EH (cell line): ENCODE results near the gene CPHXL2.

ENCODE experiments used
- DNase-seq: peaks from one replicate; pipeline ENCODE4 v3.0.0-alpha.2; 2015; ENCODE audit warnings: low read depth

CPHXL2 gene

DNA sequence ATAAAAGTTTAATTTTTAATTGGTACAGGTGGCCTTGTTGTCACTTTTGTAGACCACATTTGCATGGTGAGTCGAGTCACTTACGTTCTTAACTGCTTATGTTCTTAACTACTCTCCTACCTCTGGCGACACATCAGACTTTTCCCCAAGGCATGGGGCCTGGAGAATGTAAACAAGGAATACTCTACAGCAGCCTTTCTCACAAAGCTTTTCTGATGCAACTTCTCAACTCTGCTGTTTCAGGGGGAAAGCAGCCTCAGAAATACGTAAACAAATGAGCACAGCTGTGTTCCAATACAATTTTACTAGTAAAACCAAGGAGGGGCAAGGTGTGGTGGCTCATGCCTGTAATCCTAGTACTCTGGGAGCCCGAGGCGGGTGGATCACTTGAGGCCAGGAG is 36.2 kb downstream of the CPHXL2 start:
- DNase-seq = no peak

DNA sequence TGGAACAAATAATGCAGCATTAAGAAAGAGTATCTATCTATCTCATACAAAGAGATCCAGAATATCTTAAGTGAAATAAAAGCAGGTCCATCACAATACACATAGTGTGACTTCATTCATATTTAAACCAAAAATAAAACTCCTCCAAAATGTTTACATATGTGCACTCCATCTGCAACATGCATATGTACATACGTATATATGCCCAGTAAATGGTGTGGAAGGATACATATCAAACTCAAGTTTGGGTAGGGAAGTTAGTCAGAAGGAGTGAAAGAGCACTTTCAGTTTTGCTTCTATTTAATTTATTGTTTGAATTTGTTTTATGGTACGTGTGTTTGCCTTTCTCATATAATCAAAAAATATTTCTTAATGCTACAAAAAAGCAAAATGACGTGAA is 41.8 kb downstream of the CPHXL2 start:
- no peak for DNase-seq

DNA sequence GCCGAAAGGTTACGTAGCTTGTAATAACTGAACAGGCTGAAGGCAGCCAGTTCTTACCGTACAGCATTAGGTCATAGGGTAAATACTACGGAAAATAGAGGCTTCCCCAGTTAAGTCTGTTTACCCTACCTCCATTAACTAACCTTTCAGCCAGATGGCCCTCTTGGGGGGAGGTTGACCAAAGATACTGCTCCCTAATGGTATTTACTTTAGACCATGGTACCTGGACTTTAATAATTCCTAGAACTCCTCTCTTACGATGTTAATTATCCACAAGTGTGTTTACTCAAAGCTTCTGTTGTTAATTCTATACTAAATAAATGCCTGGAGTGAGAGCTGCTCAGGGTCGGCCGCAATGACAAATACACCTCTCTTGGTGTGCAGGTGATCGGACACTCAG is 44.0 kb downstream of the CPHXL2 start:
- no peak for DNase-seq

DNA sequence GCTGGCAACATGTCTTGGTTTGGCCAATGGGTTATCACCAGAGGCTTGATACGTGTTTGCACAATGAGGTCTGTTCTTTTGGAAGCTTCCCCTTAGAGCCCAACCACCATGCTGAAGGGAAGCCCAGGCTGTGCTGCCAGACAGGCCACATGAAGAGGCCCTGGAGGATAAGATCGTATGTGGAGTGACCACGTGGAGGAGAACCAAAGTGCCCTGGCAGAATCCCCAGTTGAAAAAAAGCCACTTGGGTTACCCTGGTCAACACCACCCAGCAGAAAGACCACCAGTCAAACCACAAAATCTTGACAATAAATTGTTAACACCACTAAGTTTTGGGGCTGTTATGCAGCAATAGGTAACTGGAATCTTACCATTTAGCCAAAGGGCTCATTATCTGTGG is 46.8 kb downstream of the CPHXL2 start:
- DNase-seq = no peak

DNA sequence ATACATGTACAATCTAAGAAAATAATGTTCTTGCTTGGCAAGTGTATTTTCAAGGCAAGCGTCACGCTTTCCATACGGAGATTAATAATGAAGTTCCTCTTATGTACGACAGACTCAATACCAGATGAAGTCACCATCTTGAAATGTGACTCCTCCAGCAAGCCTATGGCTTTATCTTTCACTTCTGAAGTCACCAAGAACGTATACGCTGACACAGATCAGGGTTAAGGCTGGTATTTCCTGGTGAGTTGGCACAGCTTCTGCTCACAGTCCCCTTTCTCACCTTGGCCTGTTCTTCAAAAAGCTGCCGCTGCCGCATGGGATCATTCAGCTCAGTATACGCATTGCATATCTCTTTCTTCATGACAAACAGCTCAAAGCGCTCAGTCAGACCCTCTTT is 47.7 kb downstream of the CPHXL2 start:
- DNase-seq = no peak

DNA sequence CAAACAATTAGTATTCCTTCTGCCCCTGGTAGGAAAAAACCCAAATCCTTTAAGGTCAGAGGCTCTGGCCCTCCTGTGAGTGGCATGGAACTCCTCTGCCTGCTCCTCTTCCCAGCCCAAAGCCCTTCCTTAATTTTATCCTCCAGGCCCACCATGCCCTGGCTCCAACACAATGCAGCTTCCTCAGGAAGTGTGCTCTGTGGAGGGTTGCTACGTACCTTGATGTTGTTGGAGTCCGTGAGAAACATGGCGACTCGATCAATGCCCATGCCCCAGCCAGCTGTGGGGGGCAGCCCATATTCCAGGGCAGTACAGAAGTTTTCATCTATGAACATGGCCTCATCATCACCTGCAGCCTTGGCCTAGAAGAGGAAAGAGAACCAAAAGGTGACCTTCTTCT is 48.5 kb downstream of the CPHXL2 start:
- no peak for DNase-seq

DNA sequence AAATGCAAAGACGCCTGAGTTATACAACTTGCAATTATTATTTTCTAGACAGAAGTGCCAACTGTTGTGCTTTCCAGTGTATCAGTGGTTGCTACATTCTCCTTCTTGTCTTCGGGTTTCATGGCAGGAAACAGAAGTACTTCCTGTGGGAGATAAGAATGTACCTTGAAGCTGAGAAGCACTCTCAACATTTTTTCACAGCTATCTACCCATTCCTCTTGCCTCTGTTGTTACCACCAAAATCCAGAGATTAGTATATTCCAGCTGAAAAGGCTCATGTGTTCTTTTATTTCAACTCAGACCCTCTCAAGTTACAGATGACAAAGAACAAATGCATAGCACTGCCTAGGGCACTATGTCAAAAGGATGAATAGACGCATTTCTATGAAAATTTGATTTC is 49.0 kb downstream of the CPHXL2 start:
- DNase-seq = no peak

DNA sequence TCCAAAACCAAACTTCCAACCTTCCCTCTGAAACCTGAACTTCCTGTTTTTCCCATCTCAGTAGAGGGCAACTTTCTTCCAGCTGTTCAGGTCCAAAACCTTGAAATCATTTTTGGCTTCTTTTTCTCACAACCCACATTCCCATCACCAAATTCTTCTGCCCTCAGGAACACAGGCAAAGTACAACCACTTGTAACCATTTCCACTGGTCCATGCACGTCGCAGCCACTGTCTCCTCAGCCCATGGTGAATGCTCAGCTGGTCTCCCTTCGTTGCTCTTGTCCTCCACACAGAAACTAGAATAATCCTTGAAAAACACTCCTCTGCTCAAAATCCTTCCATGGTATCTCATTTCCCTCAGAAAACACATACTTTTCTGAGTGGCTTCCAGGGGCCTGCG is 50.0 kb downstream of the CPHXL2 start:
- DNase-seq = no peak

DNA sequence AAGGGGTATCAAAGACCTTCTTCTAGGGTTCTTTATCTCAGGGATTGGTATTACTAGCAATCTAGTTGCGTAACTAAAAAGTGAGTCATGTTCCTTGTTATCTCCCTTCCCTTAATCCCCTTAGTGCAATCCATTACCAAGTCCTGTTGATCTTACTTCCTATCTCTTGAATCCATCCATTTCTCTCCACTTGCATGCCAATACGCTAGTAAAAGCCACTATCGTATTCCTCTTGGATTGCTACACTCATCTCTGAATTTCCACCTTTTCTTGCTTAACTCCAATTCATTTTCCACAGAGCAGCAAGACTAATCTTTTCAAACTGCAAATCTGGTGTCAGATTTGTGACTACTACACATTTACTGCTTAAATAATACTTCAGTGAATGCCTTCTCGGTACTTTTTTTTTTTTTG is 51.9 kb downstream of the CPHXL2 start:
- DNase-seq = peak; percentile 49

DNA sequence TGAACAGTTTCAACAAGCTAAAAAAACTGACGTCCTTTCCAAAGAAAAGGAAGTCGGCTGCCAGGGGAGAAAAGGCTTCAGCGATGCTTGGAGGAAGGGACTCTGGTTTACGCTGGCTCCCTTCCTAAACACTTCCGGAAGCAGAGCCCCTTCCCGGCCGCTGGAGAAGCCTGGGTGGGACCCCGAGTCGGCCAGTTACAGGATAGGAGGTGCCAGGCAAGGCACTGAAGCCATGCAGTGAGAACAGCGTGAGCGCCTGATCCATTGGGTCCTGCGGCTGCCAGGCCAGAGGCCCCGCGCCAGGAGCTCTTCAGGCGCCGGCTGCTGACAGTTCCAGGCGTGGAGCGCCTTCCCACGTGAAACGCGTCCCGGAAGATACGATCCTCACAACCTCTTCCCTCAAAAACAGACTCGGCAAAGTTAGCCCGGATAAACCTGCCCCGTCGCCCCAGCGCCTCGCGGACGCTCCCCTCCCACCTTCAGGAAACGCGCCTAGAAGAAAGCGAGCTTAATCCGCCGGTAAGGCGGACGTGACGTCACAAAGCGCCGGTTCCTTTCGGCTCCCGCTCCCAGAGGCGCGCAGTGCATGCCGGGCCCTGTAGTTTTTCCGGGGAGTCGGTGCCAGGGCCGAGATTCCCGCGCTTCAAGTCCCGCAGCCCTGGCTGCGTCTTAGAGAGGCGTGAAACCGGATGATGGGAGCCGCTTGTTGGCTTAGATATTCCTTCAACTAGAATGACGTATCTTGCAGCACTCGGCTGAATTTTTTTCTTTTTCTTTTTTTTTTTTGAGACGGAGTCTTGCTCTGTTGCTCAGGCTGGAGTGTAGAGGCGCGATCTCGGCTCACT is 53.8 kb downstream of the CPHXL2 start, which contains the start of gene ADAT1:
ADAT1 (minus strand) TSS at position 521 of the 845 bp plus-strand sequence. CDS start 2,482 bp downstream, outside the sequence.
- DNase-seq = peak; percentile 98

DNA sequence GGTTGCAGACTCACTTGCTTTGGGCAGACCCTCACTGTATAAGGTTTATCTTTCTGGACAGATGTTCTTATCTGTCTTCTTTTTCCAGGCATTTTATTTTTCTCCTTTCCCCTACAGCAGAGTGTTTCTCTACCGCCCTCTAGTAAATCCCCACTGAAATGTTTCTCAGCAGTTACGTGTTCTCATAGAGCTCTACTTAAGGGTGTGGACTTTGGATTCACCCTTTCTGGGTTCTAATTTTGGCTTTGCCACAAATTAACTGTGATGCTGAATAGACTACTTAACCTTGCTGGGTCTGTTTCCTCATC is 55.7 kb downstream of the CPHXL2 start:
- peak; percentile 61 for DNase-seq

DNA sequence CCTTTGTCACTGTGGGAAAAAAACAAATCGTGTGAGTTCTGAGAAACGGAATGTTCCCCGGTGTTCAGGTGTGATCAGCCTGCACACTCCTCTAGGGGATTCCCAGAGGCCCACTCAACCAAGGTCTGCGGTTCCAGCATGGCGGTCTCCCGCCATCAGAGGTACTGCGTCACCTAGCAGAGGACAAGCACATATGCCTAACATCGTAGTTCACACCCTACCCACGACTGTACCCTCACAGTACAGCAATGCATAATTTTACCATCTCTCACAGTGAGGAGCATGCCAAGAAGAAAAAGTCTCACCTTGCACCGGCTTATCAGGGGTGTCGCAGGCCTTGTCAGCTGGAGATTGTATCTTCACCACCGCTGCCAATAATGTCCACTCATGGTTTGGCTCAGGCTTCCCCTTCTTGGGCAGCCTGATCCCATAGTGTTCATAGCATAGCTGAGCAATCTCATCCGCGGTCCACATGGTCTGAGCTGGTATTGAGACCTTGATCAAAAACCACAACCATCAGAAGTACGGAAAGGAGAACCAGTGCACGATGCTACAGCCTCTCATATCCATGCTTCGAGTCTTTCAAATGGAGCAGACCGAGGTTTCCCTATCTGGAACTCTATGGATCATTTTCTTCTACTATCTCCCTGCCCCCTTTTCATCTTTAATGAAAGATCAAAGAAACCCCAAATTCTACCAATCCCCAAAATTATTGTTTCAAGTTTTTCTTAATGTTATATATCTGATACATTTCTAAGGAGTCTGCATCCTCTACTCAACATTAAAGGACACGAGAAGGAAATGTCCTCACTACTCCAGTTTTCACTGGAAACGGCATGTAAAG is 56.3 kb downstream of the CPHXL2 start:
- no peak for DNase-seq

DNA sequence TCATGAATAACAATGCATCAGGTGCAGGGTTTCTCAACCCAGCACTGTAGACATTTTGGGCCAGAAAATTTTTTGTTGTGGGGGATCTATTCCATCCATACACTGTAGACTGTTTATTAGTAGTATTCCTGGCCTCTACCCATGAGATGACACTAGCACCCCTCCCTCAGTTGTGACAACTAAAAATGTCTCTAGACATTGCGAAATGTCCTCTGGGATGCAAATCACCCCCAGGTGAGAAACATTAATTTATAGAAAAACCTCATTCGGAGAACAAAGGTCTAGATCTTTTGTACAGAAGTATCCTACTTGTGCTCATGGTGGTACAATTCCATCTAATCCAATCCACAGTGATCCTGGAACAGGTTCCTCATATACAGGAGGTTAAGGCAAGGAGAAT is 58.0 kb downstream of the CPHXL2 start:
- DNase-seq = no peak

DNA sequence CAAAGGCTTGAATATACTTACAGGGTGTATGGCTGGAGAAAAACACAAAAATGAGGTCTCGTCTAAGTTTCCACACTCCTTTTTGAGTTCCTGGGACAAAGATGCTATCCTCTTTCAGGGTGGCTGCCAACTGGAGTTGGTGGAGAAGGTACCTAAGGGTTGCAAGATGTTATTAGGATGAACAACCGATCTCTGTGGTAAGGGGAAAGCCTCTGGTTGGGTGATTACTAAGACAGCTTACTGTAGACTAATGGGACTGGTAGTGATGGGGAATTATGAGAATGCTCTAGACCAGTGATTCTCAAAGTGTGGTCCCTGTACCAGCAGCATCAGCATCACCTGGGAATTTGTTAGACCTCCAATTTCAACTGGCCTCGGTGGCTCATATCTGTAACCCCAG is 59.7 kb downstream of the CPHXL2 start:
- DNase-seq = no peak

DNA sequence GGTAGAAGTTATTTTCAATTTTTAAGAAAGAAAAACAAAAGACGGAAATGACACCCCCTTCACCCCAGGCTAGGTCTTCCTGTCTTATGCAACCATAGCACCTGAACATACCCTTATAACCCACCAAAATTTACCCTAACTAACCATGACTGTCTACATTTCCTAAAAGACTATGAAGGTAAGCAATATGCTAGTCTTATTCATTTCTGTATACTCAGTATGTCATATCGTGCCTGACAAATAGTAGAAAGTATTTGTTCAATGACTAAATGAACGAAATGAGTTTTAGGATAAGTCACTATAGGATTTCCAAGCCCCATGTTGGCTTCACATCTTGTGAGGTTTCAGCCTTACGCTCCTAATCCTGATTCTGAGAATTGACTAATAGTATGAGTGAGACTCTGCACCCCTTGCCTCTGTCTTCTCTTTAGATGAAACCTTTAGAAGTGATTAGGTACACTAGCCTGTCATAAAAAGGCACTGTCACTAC is 60.2 kb downstream of the CPHXL2 start:
- no peak for DNase-seq

DNA sequence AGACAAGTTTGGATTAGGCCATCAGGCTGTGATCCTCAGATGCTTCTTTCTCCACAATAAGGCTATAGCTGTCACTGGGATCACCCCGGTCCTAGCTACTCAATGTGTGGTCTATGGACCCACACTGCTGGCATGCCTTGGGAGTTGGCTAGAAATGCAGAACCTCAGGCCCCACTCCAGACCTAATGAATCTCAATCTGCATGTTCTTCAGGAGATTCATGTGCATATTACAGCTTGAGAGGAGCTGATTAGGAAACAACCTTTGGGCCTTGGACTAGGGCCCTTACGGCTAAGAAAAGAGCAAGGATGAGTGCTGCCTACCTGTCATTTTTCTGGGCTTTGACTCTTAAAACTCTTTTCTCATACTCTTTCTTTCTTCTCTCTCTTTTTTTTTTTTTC is 61.2 kb downstream of the CPHXL2 start:
- no peak for DNase-seq

DNA sequence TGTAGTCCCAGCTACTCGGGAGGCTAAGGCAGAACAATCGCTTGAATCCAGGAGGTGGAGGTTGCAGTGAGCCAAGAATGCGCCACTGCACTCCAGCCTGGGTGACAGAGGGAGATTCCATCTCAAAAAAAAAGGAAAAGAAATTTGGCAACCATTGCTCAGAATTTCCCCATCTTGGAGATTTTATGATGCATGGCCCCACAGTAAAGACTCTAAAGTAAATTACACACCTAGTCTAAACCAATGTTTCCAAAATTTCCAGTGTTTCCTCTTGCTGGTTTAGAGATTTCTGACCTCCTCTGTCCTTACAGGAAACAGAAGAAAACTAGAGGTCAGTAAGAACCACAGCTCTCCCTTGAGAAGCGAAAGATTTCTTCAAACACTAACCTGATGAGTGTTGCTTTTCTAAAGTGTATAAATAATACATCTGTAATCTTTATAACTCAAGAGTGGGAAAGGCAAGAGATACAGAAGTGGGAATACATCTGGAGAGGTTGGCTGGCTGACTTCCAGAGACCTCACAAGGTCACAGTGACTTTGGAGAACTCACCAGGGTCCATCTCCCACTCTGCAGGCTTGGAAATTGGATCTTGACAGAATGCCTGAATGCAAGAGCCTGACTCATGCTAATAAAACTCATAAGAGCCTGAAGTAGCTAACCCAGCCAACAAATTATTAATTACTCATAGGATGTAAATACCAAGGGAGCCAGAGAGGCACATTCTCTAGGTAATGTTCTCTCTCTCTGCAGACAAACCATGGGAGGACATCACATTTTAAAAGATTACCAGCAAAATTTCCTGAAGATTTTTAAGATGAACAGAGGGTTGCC is 62.5 kb downstream of the CPHXL2 start:
- peak; percentile 82 for DNase-seq
